ENCODE data around the gene LITAF. TPM values are rescaled to one million over a fixed set of nuclear protein-coding genes. Genes with fewer than 3 reads are reported as not detected.
"Not testable (repeated sequence)": the region's sequence is repeated elsewhere in the genome, so short reads cannot be mapped to it uniquely, and the experiment has no call there.

The LITAF gene
- total RNA-seq, 1 donor from 2014 or later: 55.8 TPM

- TF ChIP-seq CTCF (IDR thresholded peaks at IDR 0.05; ENCODE audit: insufficient read depth, low read length, poor library complexity, severe bottlenecking): no peak
- H3K36me3 ChIP-seq (ENCODE audit: control insufficient read depth, insufficient read depth, low read length): no peaks in the 10 kb centered on the region
- no peak for DNase-seq (ENCODE audit: low read depth)
- no peak overlapping the region for H3K4me3 ChIP-seq (ENCODE audit: low read depth, low read length)
- H3K27me3 ChIP-seq (ENCODE audit: control insufficient read depth, insufficient read depth, low read length): peaks cover 7% of the 10 kb centered on the region
These were observed 65.7 kb downstream of the LITAF start for GRCh38 chr16:11521055-11521454.

GRCh38 chr16:11520442-11520841 lies 66.3 kb downstream of the LITAF start:
- TF ChIP-seq CTCF (IDR thresholded peaks at IDR 0.05; ENCODE audit: insufficient read depth, low read length, poor library complexity, severe bottlenecking): no peak
- DNase-seq (ENCODE audit: low read depth): no peak
- Histone ChIP-seq H3K4me3 (ENCODE audit: low read depth, low read length) (no peak overlapping the region), H3K27me3 (ENCODE audit: control insufficient read depth, insufficient read depth, low read length) (peaks cover 7% of the 10 kb centered on the region), H3K36me3 (ENCODE audit: control insufficient read depth, insufficient read depth, low read length) (no peaks in the 10 kb centered on the region)

- no peak overlapping the region for H3K4me3 ChIP-seq (ENCODE audit: low read depth, low read length)
- no peak for DNase-seq (ENCODE audit: low read depth)
- no peaks in the 10 kb centered on the region for H3K36me3 ChIP-seq (ENCODE audit: control insufficient read depth, insufficient read depth, low read length)
- peaks cover 7% of the 10 kb centered on the region for H3K27me3 ChIP-seq (ENCODE audit: control insufficient read depth, insufficient read depth, low read length)
- TF ChIP-seq CTCF (IDR thresholded peaks at IDR 0.05; ENCODE audit: insufficient read depth, low read length, poor library complexity, severe bottlenecking): no peak
These were observed 68.8 kb downstream of the LITAF start for GRCh38 chr16:11517961-11518360.

GRCh38 chr16:11515540-11516430 lies 70.9 kb downstream of the LITAF start:
- Histone ChIP-seq H3K27me3 (ENCODE audit: control insufficient read depth, insufficient read depth, low read length) (peaks cover 7% of the 10 kb centered on the region), H3K36me3 (ENCODE audit: control insufficient read depth, insufficient read depth, low read length) (no peaks in the 10 kb centered on the region), H3K4me3 (ENCODE audit: low read depth, low read length) (no peak overlapping the region)
- DNase-seq (ENCODE audit: low read depth): no peak
- TF ChIP-seq CTCF (IDR thresholded peaks at IDR 0.05; ENCODE audit: insufficient read depth, low read length, poor library complexity, severe bottlenecking): no peak

- no peak for DNase-seq (ENCODE audit: low read depth)
- no peak for TF ChIP-seq CTCF (IDR thresholded peaks at IDR 0.05; ENCODE audit: insufficient read depth, low read length, poor library complexity, severe bottlenecking)
- H3K27me3 ChIP-seq (ENCODE audit: control insufficient read depth, insufficient read depth, low read length): peaks cover 7% of the 10 kb centered on the region
- no peaks in the 10 kb centered on the region for H3K36me3 ChIP-seq (ENCODE audit: control insufficient read depth, insufficient read depth, low read length)
- no peak overlapping the region for H3K4me3 ChIP-seq (ENCODE audit: low read depth, low read length)
These were observed 72.4 kb downstream of the LITAF start for GRCh38 chr16:11514283-11514682.

GRCh38 chr16:11513366-11513765 lies 73.4 kb downstream of the LITAF start:
- H3K36me3 ChIP-seq (ENCODE audit: control insufficient read depth, insufficient read depth, low read length); H3K4me3 ChIP-seq (ENCODE audit: low read depth, low read length); H3K27me3 ChIP-seq (ENCODE audit: control insufficient read depth, insufficient read depth, low read length); DNase-seq (ENCODE audit: low read depth): not testable (repeated sequence)

Measured in kidney epithelial cell (primary cell).